K562 (cell line): ENCODE measurements around the gene FBXW8. TPM values are rescaled to one million over a fixed set of nuclear protein-coding genes. Genes with fewer than 3 reads are reported as not detected.

Experiments
- ARID3A ChIP-seq: IDR thresholded peaks from 2 replicates; pipeline ENCODE4 v1.6.1; 2012; ENCODE audit warnings: low read depth, low read length, improper control_type of control experiment, borderline replicate concordance
- ATF1 ChIP-seq, 2 experiments: fragments of 450-650 bp in 1 of 2; IDR thresholded peaks; 2 replicates each; pipeline ENCODE4 v1.6.1; 2016; ENCODE audit warnings: missing compliant biosample characterization in 1 of 2, missing genetic modification characterization in 1 of 2
- MGA ChIP-seq: fragments of 450-650 bp; IDR thresholded peaks from 2 replicates; pipeline ENCODE4 v1.6.1; 2016; ENCODE audit warnings: mild to moderate bottlenecking, moderate library complexity
- NR3C1 ChIP-seq: sonication (generic); formaldehyde crosslinking; IDR thresholded peaks from 2 replicates; pipeline ENCODE4 v1.8.1; 2022; ENCODE audit warnings: missing genetic modification reagents
- POLR2AphosphoS5 ChIP-seq: IDR thresholded peaks from 2 replicates; pipeline ENCODE4 v1.6.1; 2011; ENCODE audit warnings: mild to moderate bottlenecking, low read depth, low read length, moderate library complexity; ENCODE audit not compliant: control insufficient read depth, insufficient read depth
- SMARCE1 ChIP-seq: fragments of 450-650 bp; IDR thresholded peaks from 2 replicates; pipeline ENCODE4 v1.7.1; 2016; ENCODE audit warnings: mild to moderate bottlenecking
- ZBTB7A ChIP-seq: IDR thresholded peaks from 2 replicates; pipeline ENCODE4 v1.6.1; 2011; ENCODE audit warnings: low read depth, mild to moderate bottlenecking, low read length, moderate library complexity, borderline replicate concordance; ENCODE audit not compliant: control insufficient read depth
- ZMIZ1 ChIP-seq, 2 experiments: fragments of 150-350 bp in 1 of 2; IDR thresholded peaks; 2 replicates each; pipeline ENCODE4 v1.6.1; 2012 to 2016; ENCODE audit warnings: low read depth in 2 of 2, low read length in 2 of 2, mild to moderate bottlenecking in 1 of 2, moderate library complexity in 1 of 2
- polyA plus RNA-seq, 8 experiments: library from polyadenylated mRNA; depleted of rRNA in 4 of 8; stranded (reverse) in 5 of 8; unstranded in 3 of 8; fragments of >200 nt; fragmentation: Nextera tagmentation in 2 of 8; fragmentation: Illumina TruSeq in 1 of 8; extraction: Ambion mirVana in 2 of 8; extraction: Trizol in 1 of 8; gene quantifications; 2 replicates each; pipeline versions ENCODE4 v1.2.1 to v1.2.3, GENCODE V29; 2011 to 2014; ENCODE audit warnings: inconsistent platforms in 1 of 8, missing spikeins in 1 of 8
- total RNA-seq, 7 experiments: library from RNA; depleted of rRNA in 6 of 7; stranded (reverse); fragments of >200 nt in 6 of 7; fragmentation: Illumina TruSeq in 2 of 7; extraction: Trizol in 2 of 7; gene quantifications; 2 replicates each; pipeline versions ENCODE4 v1.2.1 to v1.2.3, GENCODE V29; 2011 to 2021; ENCODE audit warnings: low replicate concordance in 1 of 7

FBXW8 gene
- total and polyA plus RNA-seq, 9 of the 15 experiments (the other 6 are each of a cell fraction or from before 2014, with no cell fraction given): 0.58 to 8.3 (median 4.4) TPM

GRCh38 chr12:116919247-116919661 is 8.5 kb downstream of the FBXW8 start (continued):
- TF ChIP-seq ARID3A (peak; percentile 81; the same call in 1 of the 2 replicates), ZBTB7A (no peak), MGA (peak; percentile 63; the same call in 1 of the 2 replicates), SMARCE1 (peak; percentile 92), POLR2AphosphoS5 (peak; percentile 32; the same call in 1 of the 2 replicates), NR3C1 (no peak), ATF1 (CRISPR knock-in tag; IDR thresholded peaks at IDR 0.05) (no peak), ATF1 (tag; IDR thresholded peaks at IDR 0.05) (peak; percentile 47; the same call in 1 of the 2 replicates), ZMIZ1 (IDR thresholded peaks at IDR 0.05; ENCODE audit: low read depth in 2 of 2, low read length in 2 of 2) (peak in 1 of 2 experiments; percentile 46; a peak in 1 of 4 replicates)
- TF ChIP-seq, all 486 proteins: peak for 77
